Activated CD8-positive, alpha-beta memory T cell treated with anti-CD3 and anti-CD28 coated beads, Interleukin-2, amount 10 ng/mL, durations not matched to agents 7 days and 5 days (primary cell): ENCODE results near the gene TET2. TPM values are rescaled to one million over a fixed set of nuclear protein-coding genes. Genes with fewer than 3 reads are reported as not detected.

Source experiments
- ATAC-seq: fragments of 150-1000 bp; cut with Tn5 transposase; one replicate; pipeline ENCODE4 v1.10.0; 2021; ENCODE audit warnings: moderate library complexity
- CTCF ChIA-PET: fragments of 350-600 bp; sonication (Branson Sonifier 250); formaldehyde crosslinking; loops from one replicate; lab custom pipeline; 2021; ENCODE audit warnings: antibody characterized with exemption; lab: Charles Lee
- DNase-seq: peaks from one replicate; pipeline ENCODE4 v3.0.0-alpha.2; 2020
- H3K27ac Mint-ChIP-seq: one replicate; pipeline ENCODE4 v1.8.0; 2021; ENCODE audit warnings: mild to moderate bottlenecking, mixed read lengths
- H3K27me3 Mint-ChIP-seq: one replicate; pipeline ENCODE4 v1.8.0; 2021; ENCODE audit warnings: mixed read lengths
- H3K36me3 Mint-ChIP-seq: one replicate; pipeline ENCODE4 v1.8.0; 2021; ENCODE audit warnings: mild to moderate bottlenecking, mixed read lengths
- H3K4me1 Mint-ChIP-seq: one replicate; pipeline ENCODE4 v1.8.0; 2021; ENCODE audit warnings: mixed read lengths
- H3K4me3 Mint-ChIP-seq: one replicate; pipeline ENCODE4 v1.8.0; 2021; ENCODE audit warnings: mild to moderate bottlenecking, moderate library complexity, mixed read lengths
- H3K9me3 Mint-ChIP-seq: one replicate; pipeline ENCODE4 v1.8.0; 2022; ENCODE audit warnings: low read depth, mixed read lengths
- total RNA-seq, 2 experiments: library from RNA; stranded (reverse); gene quantifications; one replicate each; pipeline ENCODE4 v1.2.3, GENCODE V29; 2021

The TET2 gene
- total RNA-seq, 2 experiments from 2014 or later = 24.6 to 25.1 TPM

- H3K4me1 Mint-ChIP-seq = peaks cover 8% of the 10 kb centered on the region
- H3K27ac Mint-ChIP-seq = no peak overlapping the region
- CTCF ChIA-PET = no interaction called here
- H3K4me3 Mint-ChIP-seq = no peak overlapping the region
- peaks cover 36% of the 10 kb centered on the region for H3K36me3 Mint-ChIP-seq
- H3K27me3 Mint-ChIP-seq = no peaks in the 10 kb centered on the region
- no peaks in the 10 kb centered on the region for H3K9me3 Mint-ChIP-seq
- ATAC-seq (no peak), DNase-seq (no peak)
Measured at GRCh38 chr4:105197777-105198176, 51.1 kb downstream of the TET2 start.

DNA sequence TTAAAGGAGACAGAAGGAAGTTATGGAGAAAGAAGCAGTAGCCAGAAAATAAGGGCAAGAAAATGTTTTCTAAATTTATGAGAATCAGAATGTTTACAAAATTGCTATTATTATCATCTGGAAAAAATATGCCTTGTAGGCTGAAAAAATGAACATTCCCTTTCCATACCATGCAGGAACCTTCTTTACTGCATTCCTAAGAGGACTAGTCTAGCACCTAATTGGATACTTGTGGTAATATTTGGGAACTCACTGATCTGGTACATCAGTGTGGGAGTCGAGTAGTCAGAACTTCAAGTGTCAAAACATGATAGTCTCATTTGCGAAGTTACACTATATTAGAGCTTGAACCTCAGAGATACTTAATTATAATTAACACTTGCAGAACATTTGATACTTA lies 51.9 kb downstream of the TET2 start:
- Mint-ChIP-seq H3K27me3 (no peaks in the 10 kb centered on the region), H3K4me1 (peaks cover 6% of the 10 kb centered on the region), H3K36me3 (peaks cover 33% of the 10 kb centered on the region), H3K9me3 (no peaks in the 10 kb centered on the region), H3K4me3 (no peak overlapping the region), H3K27ac (no peak overlapping the region)
- DNase-seq (no peak), ATAC-seq (no peak)
- CTCF ChIA-PET = no interaction called here

- Mint-ChIP-seq H3K4me3 (no peak overlapping the region), H3K27me3 (no peaks in the 10 kb centered on the region), H3K9me3 (no peaks in the 10 kb centered on the region), H3K4me1 (no peaks in the 10 kb centered on the region), H3K27ac (no peak overlapping the region), H3K36me3 (peaks cover 26% of the 10 kb centered on the region)
- CTCF ChIA-PET = no interaction called here
- ATAC-seq = no peak
- DNase-seq = no peak
Measured at GRCh38 chr4:105206214-105206613, 59.5 kb downstream of the TET2 start.

DNA sequence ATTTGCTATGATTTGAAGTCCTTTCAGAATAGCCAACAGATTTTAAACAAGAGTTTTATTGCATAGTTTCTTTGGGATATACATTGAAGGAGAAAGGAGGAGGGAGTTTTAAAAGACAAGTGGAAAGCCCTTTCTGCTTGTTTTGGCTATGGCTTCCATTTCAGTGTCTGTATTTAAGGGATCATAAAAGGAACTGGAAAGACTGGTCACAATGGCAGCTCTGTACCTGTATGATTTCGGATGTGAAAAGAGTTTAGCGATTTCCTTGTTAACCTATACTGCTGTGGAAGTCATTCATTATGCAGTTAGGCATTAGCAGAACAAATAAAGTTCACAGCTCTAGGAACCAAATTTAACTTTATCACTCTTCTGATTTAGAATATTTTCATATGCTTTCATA lies 60.7 kb downstream of the TET2 start:
- ATAC-seq (no peak), DNase-seq (no peak)
- Mint-ChIP-seq H3K36me3 (peaks cover 26% of the 10 kb centered on the region), H3K27ac (no peak overlapping the region), H3K27me3 (no peaks in the 10 kb centered on the region), H3K9me3 (no peaks in the 10 kb centered on the region), H3K4me3 (no peak overlapping the region), H3K4me1 (no peaks in the 10 kb centered on the region)
- CTCF ChIA-PET = no interaction called here

DNA sequence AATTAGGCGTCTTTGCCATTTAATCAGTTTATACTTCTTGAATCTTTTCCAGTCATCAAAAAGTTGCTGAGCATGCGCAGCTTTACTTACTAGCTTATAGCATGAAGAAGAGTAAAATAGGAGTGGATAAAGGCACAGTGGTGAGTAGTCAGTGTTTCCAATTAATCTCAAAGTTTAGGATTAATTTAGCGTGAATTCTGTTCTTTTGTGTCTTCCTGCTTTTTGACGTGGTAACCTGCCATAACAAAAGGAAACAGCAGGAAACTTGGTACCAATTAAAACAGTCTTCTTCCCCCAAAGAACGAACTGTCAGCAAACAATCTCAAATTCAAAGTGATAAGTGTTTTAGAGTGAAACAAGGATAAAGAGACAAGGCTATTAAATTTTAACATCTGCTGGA lies 61.9 kb downstream of the TET2 start:
- Mint-ChIP-seq H3K9me3 (no peaks in the 10 kb centered on the region), H3K36me3 (peaks cover 21% of the 10 kb centered on the region), H3K4me3 (no peak overlapping the region), H3K4me1 (no peaks in the 10 kb centered on the region), H3K27me3 (no peaks in the 10 kb centered on the region), H3K27ac (no peak overlapping the region)
- DNase-seq = no peak
- no peak for ATAC-seq
- CTCF ChIA-PET = no interaction called here

- no peaks in the 10 kb centered on the region for H3K9me3 Mint-ChIP-seq
- H3K36me3 Mint-ChIP-seq = peaks cover 20% of the 10 kb centered on the region
- CTCF ChIA-PET = no interaction called here
Measured at GRCh38 chr4:105210916-105211315, 64.2 kb downstream of the TET2 start.

GRCh38 chr4:105215609-105216313 lies 69.1 kb downstream of the TET2 start:
- peaks cover 22% of the 10 kb centered on the region for H3K36me3 Mint-ChIP-seq
- peaks cover 23% of the 10 kb centered on the region for H3K4me1 Mint-ChIP-seq
- no peak for DNase-seq
- H3K4me3 Mint-ChIP-seq = no peak overlapping the region
- ATAC-seq = peak; percentile 53
- H3K27me3 Mint-ChIP-seq = no peaks in the 10 kb centered on the region
- H3K9me3 Mint-ChIP-seq = peaks cover 2% of the 10 kb centered on the region
- CTCF ChIA-PET = no interaction called here
- peak overlapping the region; percentile 38 for H3K27ac Mint-ChIP-seq

More at GRCh38 chr4:105210916-105211315, 64.2 kb downstream of the TET2 start:
- Mint-ChIP-seq H3K4me1 (peaks cover 13% of the 10 kb centered on the region), H3K4me3 (no peak overlapping the region), H3K27ac (no peak overlapping the region), H3K27me3 (no peaks in the 10 kb centered on the region)
- DNase-seq (no peak), ATAC-seq (no peak)

DNA sequence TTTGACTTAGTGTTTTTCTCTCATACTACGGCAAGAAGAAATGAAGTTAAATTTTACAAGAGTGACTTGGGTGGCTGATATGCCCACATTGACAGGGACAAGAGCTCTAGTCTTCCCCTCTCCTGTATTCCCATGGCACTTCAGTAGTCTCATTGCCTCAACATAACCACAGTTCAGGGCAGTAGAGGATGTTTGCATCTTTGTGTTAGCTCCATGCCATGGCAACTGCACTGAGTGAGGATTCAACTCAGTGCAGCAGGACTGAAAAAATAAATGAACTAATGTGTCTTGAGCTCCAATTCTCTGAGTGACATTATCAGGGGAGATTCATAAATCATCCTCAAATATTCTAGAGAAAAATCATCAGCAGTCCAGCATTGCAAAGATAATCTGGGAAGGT lies 78.8 kb downstream of the TET2 start:
- H3K36me3 Mint-ChIP-seq = peaks cover 10% of the 10 kb centered on the region
- no peaks in the 10 kb centered on the region for H3K4me1 Mint-ChIP-seq
- DNase-seq = no peak
- H3K27ac Mint-ChIP-seq = no peak overlapping the region
- H3K27me3 Mint-ChIP-seq = no peaks in the 10 kb centered on the region
- CTCF ChIA-PET = no interaction called here
- H3K9me3 Mint-ChIP-seq = no peaks in the 10 kb centered on the region
- ATAC-seq = no peak
- no peak overlapping the region for H3K4me3 Mint-ChIP-seq

GRCh38 chr4:105227054-105227453 lies 80.4 kb downstream of the TET2 start:
- no peak overlapping the region for H3K27ac Mint-ChIP-seq
- H3K4me1 Mint-ChIP-seq = no peaks in the 10 kb centered on the region
- H3K36me3 Mint-ChIP-seq = peaks cover 5% of the 10 kb centered on the region
- DNase-seq (no peak), ATAC-seq (no peak)
- no peak overlapping the region for H3K4me3 Mint-ChIP-seq
- H3K9me3 Mint-ChIP-seq = no peaks in the 10 kb centered on the region
- CTCF ChIA-PET = no interaction called here
- H3K27me3 Mint-ChIP-seq = no peaks in the 10 kb centered on the region

- Mint-ChIP-seq H3K27me3 (no peaks in the 10 kb centered on the region), H3K4me3 (no peak overlapping the region)
- ATAC-seq = no peak
Measured at GRCh38 chr4:105230287-105230686, 83.6 kb downstream of the TET2 start.

GRCh38 chr4:105232374-105232773 lies 85.7 kb downstream of the TET2 start:
- H3K9me3 Mint-ChIP-seq = no peaks in the 10 kb centered on the region
- no peak overlapping the region for H3K4me3 Mint-ChIP-seq
- H3K27me3 Mint-ChIP-seq = no peaks in the 10 kb centered on the region
- peaks cover 37% of the 10 kb centered on the region for H3K36me3 Mint-ChIP-seq
- no peak overlapping the region for H3K27ac Mint-ChIP-seq
- DNase-seq (no peak), ATAC-seq (no peak)
- peaks cover 10% of the 10 kb centered on the region for H3K4me1 Mint-ChIP-seq
- CTCF ChIA-PET = interaction anchor here (0.9 to 1.6 kb wide), 2 partner anchors 29 to 239 kb away, joined by 3 read pairs; no protein-coding TSS in a partner anchor

More at GRCh38 chr4:105230287-105230686, 83.6 kb downstream of the TET2 start:
- DNase-seq = no peak
- peaks cover 20% of the 10 kb centered on the region for H3K36me3 Mint-ChIP-seq
- CTCF ChIA-PET = no interaction called here
- no peaks in the 10 kb centered on the region for H3K4me1 Mint-ChIP-seq
- no peak overlapping the region for H3K27ac Mint-ChIP-seq
- H3K9me3 Mint-ChIP-seq = no peaks in the 10 kb centered on the region

GRCh38 chr4:105234582-105234981 lies 87.9 kb downstream of the TET2 start:
- H3K4me3 Mint-ChIP-seq = no peak overlapping the region
- DNase-seq (no peak), ATAC-seq (no peak)
- H3K27me3 Mint-ChIP-seq = no peaks in the 10 kb centered on the region
- H3K27ac Mint-ChIP-seq = no peak overlapping the region
- CTCF ChIA-PET = no interaction called here
- H3K36me3 Mint-ChIP-seq = peaks cover 52% of the 10 kb centered on the region
- peaks cover 2% of the 10 kb centered on the region for H3K9me3 Mint-ChIP-seq
- H3K4me1 Mint-ChIP-seq = peaks cover 10% of the 10 kb centered on the region

DNA sequence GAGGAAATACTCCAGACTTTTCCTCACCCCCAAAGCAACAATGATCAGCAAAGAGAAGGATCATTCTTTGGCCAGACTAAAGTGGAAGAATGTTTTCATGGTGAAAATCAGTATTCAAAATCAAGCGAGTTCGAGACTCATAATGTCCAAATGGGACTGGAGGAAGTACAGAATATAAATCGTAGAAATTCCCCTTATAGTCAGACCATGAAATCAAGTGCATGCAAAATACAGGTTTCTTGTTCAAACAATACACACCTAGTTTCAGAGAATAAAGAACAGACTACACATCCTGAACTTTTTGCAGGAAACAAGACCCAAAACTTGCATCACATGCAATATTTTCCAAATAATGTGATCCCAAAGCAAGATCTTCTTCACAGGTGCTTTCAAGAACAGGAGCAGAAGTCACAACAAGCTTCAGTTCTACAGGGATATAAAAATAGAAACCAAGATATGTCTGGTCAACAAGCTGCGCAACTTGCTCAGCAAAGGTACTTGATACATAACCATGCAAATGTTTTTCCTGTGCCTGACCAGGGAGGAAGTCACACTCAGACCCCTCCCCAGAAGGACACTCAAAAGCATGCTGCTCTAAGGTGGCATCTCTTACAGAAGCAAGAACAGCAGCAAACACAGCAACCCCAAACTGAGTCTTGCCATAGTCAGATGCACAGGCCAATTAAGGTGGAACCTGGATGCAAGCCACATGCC lies 89.7 kb downstream of the TET2 start:
- H3K27ac Mint-ChIP-seq = peak overlapping the region; percentile 3
- H3K9me3 Mint-ChIP-seq = peaks cover 2% of the 10 kb centered on the region
- ATAC-seq (no peak), DNase-seq (no peak)
- H3K4me3 Mint-ChIP-seq = no peak overlapping the region
- H3K27me3 Mint-ChIP-seq = no peaks in the 10 kb centered on the region
- peaks cover 61% of the 10 kb centered on the region for H3K36me3 Mint-ChIP-seq
- CTCF ChIA-PET = no interaction called here
- peaks cover 10% of the 10 kb centered on the region for H3K4me1 Mint-ChIP-seq

DNA sequence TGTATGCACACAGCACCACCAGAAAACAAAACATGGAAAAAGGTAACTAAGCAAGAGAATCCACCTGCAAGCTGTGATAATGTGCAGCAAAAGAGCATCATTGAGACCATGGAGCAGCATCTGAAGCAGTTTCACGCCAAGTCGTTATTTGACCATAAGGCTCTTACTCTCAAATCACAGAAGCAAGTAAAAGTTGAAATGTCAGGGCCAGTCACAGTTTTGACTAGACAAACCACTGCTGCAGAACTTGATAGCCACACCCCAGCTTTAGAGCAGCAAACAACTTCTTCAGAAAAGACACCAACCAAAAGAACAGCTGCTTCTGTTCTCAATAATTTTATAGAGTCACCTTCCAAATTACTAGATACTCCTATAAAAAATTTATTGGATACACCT lies 90.2 kb downstream of the TET2 start:
- no peak overlapping the region for H3K27ac Mint-ChIP-seq
- H3K27me3 Mint-ChIP-seq = no peaks in the 10 kb centered on the region
- H3K4me3 Mint-ChIP-seq = no peak overlapping the region
- ATAC-seq (no peak), DNase-seq (no peak)
- peaks cover 2% of the 10 kb centered on the region for H3K9me3 Mint-ChIP-seq
- peaks cover 10% of the 10 kb centered on the region for H3K4me1 Mint-ChIP-seq
- CTCF ChIA-PET = no interaction called here
- H3K36me3 Mint-ChIP-seq = peaks cover 61% of the 10 kb centered on the region
